Naive thymus-derived CD4-positive, alpha-beta T cell (primary cell): ENCODE measurements around the gene GPSM3. TPM values are rescaled to one million over a fixed set of nuclear protein-coding genes. Genes with fewer than 3 reads are reported as not detected.
"Not testable (repeated sequence)": the region's sequence is repeated elsewhere in the genome, so short reads cannot be mapped to it uniquely, and the experiment has no call there.

Experiments used
- ATAC-seq: fragments of 150-1000 bp; cut with Tn5 transposase; 2 replicates; pipeline ENCODE4 v1.10.0; 2021; ENCODE audit warnings: mild to moderate bottlenecking, moderate library complexity
- CTCF ChIA-PET: fragments of 350-600 bp; sonication (Branson Sonifier 250); formaldehyde crosslinking; loops from one replicate; lab custom pipeline; 2021; ENCODE audit warnings: antibody characterized with exemption; lab: Charles Lee
- POLR2A ChIA-PET: fragments of 350-600 bp; sonication (Branson Sonifier 250); formaldehyde crosslinking; loops from one replicate; lab custom pipeline; 2021; ENCODE audit warnings: antibody characterized with exemption, inconsistent platforms; lab: Charles Lee
- DNase-seq, 9 donors: peaks; one replicate each; pipeline versions ENCODE4 v3.0.0 to v3.0.0-alpha.2; 2020 to 2022; ENCODE audit warnings: mixed read lengths in 1 of 9
- H3K27ac ChIP-seq: one replicate; pipeline ENCODE4 v1.7.0; 2013; ENCODE audit warnings: mild to moderate bottlenecking, low read depth, low read length, moderate library complexity
- H3K27me3 ChIP-seq, 2 donors: one replicate each; pipeline ENCODE4 v1.7.0; 2013; ENCODE audit warnings: low read length in 2 of 2, mild to moderate bottlenecking in 2 of 2, moderate library complexity in 2 of 2; ENCODE audit not compliant: control insufficient read depth in 2 of 2, insufficient read depth in 2 of 2
- H3K36me3 ChIP-seq, 3 experiments: 1 replicate in 2 of 3; 2 replicates in 1 of 3; pipeline ENCODE4 v1.7.0; 2013; ENCODE audit warnings: low read length in 3 of 3, mild to moderate bottlenecking in 3 of 3, moderate library complexity in 1 of 3; ENCODE audit not compliant: insufficient read depth in 3 of 3, control insufficient read depth in 2 of 3
- H3K4me1 ChIP-seq, 2 donors: one replicate each; pipeline ENCODE4 v1.7.0; 2013; ENCODE audit warnings: low read length in 2 of 2, mild to moderate bottlenecking in 2 of 2, moderate library complexity in 1 of 2; ENCODE audit not compliant: control insufficient read depth in 2 of 2, insufficient read depth in 2 of 2
- H3K4me3 ChIP-seq: 2 replicates; pipeline ENCODE4 v1.7.0; 2013; ENCODE audit warnings: mild to moderate bottlenecking, low read length
- H3K9me3 ChIP-seq, 3 experiments: 1 replicate in 2 of 3; 2 replicates in 1 of 3; pipeline ENCODE4 v1.7.0; 2013; ENCODE audit warnings: low read length in 3 of 3; ENCODE audit not compliant: control insufficient read depth in 2 of 3
- H3K27ac Mint-ChIP-seq, 9 donors: one replicate each; pipeline ENCODE4 v1.8.0; 2020 to 2022; ENCODE audit warnings: mixed read lengths in 9 of 9, mild to moderate bottlenecking in 8 of 9, moderate library complexity in 5 of 9, inconsistent platforms in 2 of 9
- H3K27me3 Mint-ChIP-seq, 5 donors: one replicate each; pipeline ENCODE4 v1.8.0; 2021 to 2022; ENCODE audit warnings: mixed read lengths in 5 of 5, mild to moderate bottlenecking in 1 of 5
- H3K36me3 Mint-ChIP-seq, 5 donors: one replicate each; pipeline ENCODE4 v1.8.0; 2020 to 2022; ENCODE audit warnings: mixed read lengths in 5 of 5, mild to moderate bottlenecking in 3 of 5, inconsistent platforms in 1 of 5
- H3K4me1 Mint-ChIP-seq, 7 donors: one replicate each; pipeline ENCODE4 v1.8.0; 2020 to 2022; ENCODE audit warnings: mixed read lengths in 7 of 7, mild to moderate bottlenecking in 3 of 7, inconsistent platforms in 1 of 7
- H3K4me3 Mint-ChIP-seq, 10 donors: one replicate each; pipeline ENCODE4 v1.8.0; 2020 to 2022; ENCODE audit warnings: mild to moderate bottlenecking in 10 of 10, mixed read lengths in 10 of 10, moderate library complexity in 6 of 10, inconsistent platforms in 2 of 10
- H3K9me3 Mint-ChIP-seq, 11 donors: one replicate each; pipeline ENCODE4 v1.8.0; 2020 to 2022; ENCODE audit warnings: mixed read lengths in 11 of 11, mild to moderate bottlenecking in 4 of 11, inconsistent platforms in 1 of 11, moderate library complexity in 1 of 11
- intact Hi-C, 2 donors: fragments of 100-400 bp; cut with micrococcal nuclease; formaldehyde crosslinking; loops; one replicate each; pipeline ENCODE4 v1.15.1; 2023
- microRNA-seq: library from miRNA; unstranded; fragments of <30 nt; microRNA quantifications from one replicate; pipeline ENCODE4 v1.2.0, GENCODE V29; 2022; ENCODE audit warnings: borderline microRNAs expressed
- polyA plus RNA-seq, 2 donors: library from polyadenylated mRNA; unstranded; fragments of 300-500 nt; fragmentation: Illumina TruSeq; gene quantifications; one replicate each; pipeline ENCODE4 v1.2.3, GENCODE V29; 2021
- total RNA-seq, 6 experiments: library from RNA in 5 of 6; stranded (reverse) in 5 of 6; gene quantifications; 1 replicate in 5 of 6; 2 replicates in 1 of 6; pipeline ENCODE4 v1.2.3 and lab custom pipeline; 2021 to 2026

GPSM3 gene
- total and polyA plus RNA-seq, 7 experiments from 2014 or later = 148 to 325 (median 271) TPM

DNA sequence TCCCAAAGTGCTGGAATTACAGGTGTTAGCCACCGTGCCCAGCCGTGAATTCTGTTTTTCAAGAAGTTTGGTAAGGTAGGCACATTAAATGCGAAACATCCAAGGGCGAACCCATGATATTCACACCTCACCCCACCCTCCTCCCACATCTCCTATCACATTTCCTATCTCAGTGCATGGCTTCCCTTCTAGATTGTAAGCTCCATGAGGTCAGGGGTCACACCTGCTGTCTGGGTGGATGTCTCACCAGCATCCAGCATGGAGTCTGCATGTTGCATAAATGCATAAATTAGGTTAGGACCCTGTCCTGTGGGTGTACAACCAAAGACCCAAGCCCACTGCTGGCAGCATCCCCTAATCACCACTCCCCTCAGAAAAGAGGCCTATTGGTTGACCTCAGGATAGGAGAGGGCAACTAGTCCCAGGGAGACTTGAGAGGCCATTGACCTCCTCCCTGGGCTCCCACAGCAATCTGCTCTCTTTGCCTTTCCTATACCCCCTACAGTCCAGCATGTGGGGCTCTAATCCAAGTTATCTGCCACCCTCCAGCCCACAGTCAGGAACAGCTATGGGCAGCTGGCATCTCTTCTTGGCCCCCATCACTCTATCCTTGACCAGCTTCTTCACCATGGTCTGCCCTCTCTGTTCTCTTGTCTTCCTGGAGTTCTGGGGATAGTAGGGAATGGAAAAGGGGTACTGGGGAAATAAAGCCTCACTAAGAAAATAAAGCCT is 44.9 kb downstream of the GPSM3 start:
- DNase-seq = no peak
- Mint-ChIP-seq H3K27me3 (peaks cover 0 to 56% (median 12%) of the 10 kb centered on the region in 5 donors), H3K4me1 (peaks cover 30 to 41% (median 37%) of the 10 kb centered on the region in 7 donors), H3K4me3 (peak overlapping the region in 1 of 10 donors; percentile 84), H3K36me3 (peaks cover 0 to 5% (median 0%) of the 10 kb centered on the region in 5 donors), H3K9me3 (peaks cover 0 to 5% (median 0%) of the 10 kb centered on the region in 11 donors), H3K27ac (peak overlapping the region in 5 of 9 donors; percentile 15 to 90 (median 60))
- H3K4me1 ChIP-seq = peaks cover 0 to 13% of the 10 kb centered on the region in 2 donors
- POLR2A ChIA-PET = interaction anchor here (1.0 kb wide), 1 partner anchor 29 kb away, joined by 4 read pairs; no protein-coding TSS in a partner anchor
- no peaks in the 10 kb centered on the region for H3K9me3 ChIP-seq
- ATAC-seq = no peak
- H3K27ac ChIP-seq = no peak overlapping the region
- intact Hi-C loops = loop anchor here (1.0 to 10.0 kb wide), 4 partner anchors 17 to 97 kb away; partner anchors contain the start of genes AGPAT1 (in 1 of the 2) and FKBPL (in 1 of the 2)
- CTCF ChIA-PET = interaction anchor here (0.6 to 1.4 kb wide), 2 partner anchors 102 to 202 kb away, joined by 4 to 5 read pairs; no protein-coding TSS in a partner anchor
- no peaks in the 10 kb centered on the region for H3K36me3 ChIP-seq
- no peak overlapping the region for H3K4me3 ChIP-seq
- H3K27me3 ChIP-seq = no peaks in the 10 kb centered on the region

DNA sequence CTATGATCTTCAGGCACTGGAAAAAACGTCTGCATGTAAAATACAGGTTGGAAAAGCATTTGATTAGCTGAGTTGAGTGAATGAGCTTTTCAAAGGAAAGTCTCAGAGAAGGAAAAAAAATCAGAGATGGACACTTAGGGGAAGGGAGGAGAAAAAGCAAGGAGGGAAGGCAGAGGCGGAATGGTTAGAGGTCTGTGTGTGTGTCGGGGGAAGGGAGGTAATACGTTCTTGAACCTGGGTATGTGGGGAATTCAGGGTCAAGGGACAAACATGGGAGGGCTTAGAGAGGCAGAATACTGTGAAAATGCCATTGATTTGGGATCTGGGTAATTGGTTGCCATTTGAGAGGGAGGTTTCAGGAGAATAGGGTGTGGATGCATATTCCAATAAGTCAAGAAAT is 45.8 kb downstream of the GPSM3 start:
- peak overlapping the region in 1 of 9 donors; percentile 5 for H3K27ac Mint-ChIP-seq
- no peak overlapping the region for H3K4me3 ChIP-seq
- DNase-seq = no peak
- H3K36me3 ChIP-seq = no peaks in the 10 kb centered on the region
- peaks cover 23 to 34% (median 31%) of the 10 kb centered on the region in 7 donors for H3K4me1 Mint-ChIP-seq
- intact Hi-C loops = loop anchor here in 1 of 2 donors (10.0 kb wide), 1 partner anchor 98 kb away; no protein-coding TSS in a partner anchor
- H3K27me3 ChIP-seq = no peaks in the 10 kb centered on the region
- peaks cover 0 to 5% (median 0%) of the 10 kb centered on the region in 11 donors for H3K9me3 Mint-ChIP-seq
- no peak for ATAC-seq
- ChIA-PET CTCF (no interaction called here), POLR2A (interaction anchor here (0.9 kb wide), 1 partner anchor 29 kb away, joined by 3 read pairs; the partner anchor contains the start of gene AGPAT1)
- H3K27me3 Mint-ChIP-seq = peaks cover 0 to 56% (median 12%) of the 10 kb centered on the region in 5 donors
- H3K36me3 Mint-ChIP-seq = peaks cover 0 to 5% (median 0%) of the 10 kb centered on the region in 5 donors
- H3K4me1 ChIP-seq = peaks cover 0 to 6% of the 10 kb centered on the region in 2 donors
- no peak overlapping the region for H3K4me3 Mint-ChIP-seq
- H3K9me3 ChIP-seq = no peaks in the 10 kb centered on the region
- H3K27ac ChIP-seq = no peak overlapping the region

DNA sequence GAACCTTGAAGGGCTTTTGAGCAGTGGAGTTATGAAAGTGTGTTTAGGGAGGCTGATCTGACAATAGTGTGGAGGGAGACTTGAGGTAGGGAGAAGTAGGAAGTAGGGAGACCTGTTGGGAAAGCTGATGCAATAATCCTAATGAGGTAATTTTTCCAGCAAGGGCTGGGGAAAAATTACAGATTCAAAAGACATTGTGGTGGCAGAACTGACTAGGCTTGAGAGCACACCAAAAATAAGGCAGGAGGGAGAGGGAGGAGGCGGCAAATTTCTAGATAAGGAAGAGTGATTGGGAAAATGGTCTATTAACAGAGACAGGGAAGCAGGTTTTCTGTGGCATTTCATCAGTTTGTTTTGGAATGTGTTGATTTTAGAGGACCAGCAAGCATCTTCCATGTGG is 46.2 kb downstream of the GPSM3 start:
- no peaks in the 10 kb centered on the region for H3K9me3 ChIP-seq
- peaks cover 0 to 52% (median 12%) of the 10 kb centered on the region in 5 donors for H3K27me3 Mint-ChIP-seq
- no peaks in the 10 kb centered on the region for H3K27me3 ChIP-seq
- ChIA-PET POLR2A (interaction anchor here (0.9 kb wide), 1 partner anchor 30 kb away, joined by 3 read pairs; the partner anchor contains the start of gene AGPAT1), CTCF (no interaction called here)
- peaks cover 0 to 5% (median 0%) of the 10 kb centered on the region in 5 donors for H3K36me3 Mint-ChIP-seq
- H3K9me3 Mint-ChIP-seq = peaks cover 0 to 5% (median 0%) of the 10 kb centered on the region in 11 donors
- H3K4me1 Mint-ChIP-seq = peaks cover 21 to 32% (median 29%) of the 10 kb centered on the region in 7 donors
- no peak overlapping the region for H3K4me3 ChIP-seq
- no peaks in the 10 kb centered on the region for H3K36me3 ChIP-seq
- no peak overlapping the region for H3K4me3 Mint-ChIP-seq
- intact Hi-C loops = loop anchor here in 1 of 2 donors (10.0 kb wide), 1 partner anchor 99 kb away; no protein-coding TSS in a partner anchor
- H3K4me1 ChIP-seq = peaks cover 0 to 5% of the 10 kb centered on the region in 2 donors
- DNase-seq (no peak), ATAC-seq (no peak)
- no peak overlapping the region for H3K27ac ChIP-seq
- no peak overlapping the region for H3K27ac Mint-ChIP-seq

DNA sequence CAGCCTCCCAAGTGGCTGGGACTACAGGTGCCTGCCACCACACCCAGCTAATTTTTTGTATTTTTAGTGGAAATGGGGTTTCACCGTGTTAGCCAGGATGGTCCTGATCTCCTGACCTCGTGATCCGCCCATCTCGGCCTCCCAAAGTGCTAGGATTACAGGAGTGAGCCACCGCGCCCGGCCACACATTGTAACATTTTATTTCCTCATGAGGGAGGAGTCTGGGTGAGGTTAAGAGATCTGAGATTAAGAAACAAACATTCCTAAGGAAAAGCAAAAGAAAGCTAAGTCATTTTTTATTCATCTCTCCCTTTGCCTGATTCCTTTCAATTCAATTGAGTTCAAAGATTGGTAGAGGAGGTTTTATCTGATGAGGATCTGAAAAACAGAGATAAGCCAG is 48.2 kb downstream of the GPSM3 start:
- H3K27ac ChIP-seq, H3K36me3 ChIP-seq, DNase-seq, H3K4me3 ChIP-seq, H3K4me3 Mint-ChIP-seq, H3K36me3 Mint-ChIP-seq, H3K9me3 ChIP-seq, H3K27me3 ChIP-seq, H3K4me1 ChIP-seq, ATAC-seq, CTCF ChIA-PET, H3K27ac Mint-ChIP-seq, POLR2A ChIA-PET, H3K9me3 Mint-ChIP-seq: not testable (repeated sequence)
- intact Hi-C loops = loop anchor here in 1 of 2 donors (10.0 kb wide), 1 partner anchor 101 kb away; no protein-coding TSS in a partner anchor
- Mint-ChIP-seq H3K27me3 (peaks cover 0 to 38% (median 0%) of the 10 kb centered on the region in 5 donors), H3K4me1 (peaks cover 12 to 19% (median 14%) of the 10 kb centered on the region in 7 donors)

Small RNA genes within 50 kb of the gene (microRNA-seq; reads per million reads assigned to microRNA genes)
- gene MIR6721 = not detected
- gene MIR6833 = not detected

Other genes with a start within 250 kb of the GPSM3 start
- 1 to 10 TPM in 2 of 5 experiments, under 1 TPM in 1, not detected in 2; 0.56 to 1.4 (median 1.1) TPM for gene CFB, start 246.5 kb downstream of the GPSM3 start, total RNA-seq
- gene CFB, start 246.5 kb downstream of the GPSM3 start, polyA plus RNA-seq = 1 to 10 TPM; 1.4 to 1.8 TPM
- gene NELFE, start 233.7 kb downstream of the GPSM3 start, total RNA-seq = 10 to 100 TPM; 47.5 to 71.7 (median 59.1) TPM
- 10 to 100 TPM; 56.5 to 76.6 TPM for gene NELFE, start 233.7 kb downstream of the GPSM3 start, polyA plus RNA-seq
- gene SKIC2, start 233.5 kb downstream of the GPSM3 start, total RNA-seq = 100 to 1,000 TPM in 3 of 5 experiments, 10 to 100 TPM in 2; 85.6 to 139 (median 101) TPM
- 10 to 100 TPM; 20.1 to 23.5 TPM for gene SKIC2, start 233.5 kb downstream of the GPSM3 start, polyA plus RNA-seq
- gene DXO, start 220.5 kb downstream of the GPSM3 start, total RNA-seq = 10 to 100 TPM; 19.3 to 44.3 (median 35.0) TPM
- gene DXO, start 220.5 kb downstream of the GPSM3 start, polyA plus RNA-seq = 10 to 100 TPM; 12.6 to 16.2 TPM
- gene C4A, start 210.6 kb downstream of the GPSM3 start, total RNA-seq = 1 to 10 TPM; 3.2 to 9.0 (median 8.0) TPM
- not detected for gene C4A, start 210.6 kb downstream of the GPSM3 start, polyA plus RNA-seq
- gene C4B, start 177.8 kb downstream of the GPSM3 start, total RNA-seq = 1 to 10 TPM; 3.2 to 8.5 (median 8.0) TPM
- under 1 TPM in 1 of 2 donors, not detected in 1; 0.59 TPM for gene C4B, start 177.8 kb downstream of the GPSM3 start, polyA plus RNA-seq
- 1 to 10 TPM in 1 of 5 experiments, under 1 TPM in 3, not detected in 1; 0.32 to 1.1 (median 0.44) TPM for gene CYP21A2, start 154.2 kb downstream of the GPSM3 start, total RNA-seq
- not detected for gene CYP21A2, start 154.2 kb downstream of the GPSM3 start, polyA plus RNA-seq
- gene TNXB, start 83.3 kb downstream of the GPSM3 start, total RNA-seq = 10 to 100 TPM in 4 of 5 experiments, 1 to 10 TPM in 1; 8.8 to 17.2 (median 13.1) TPM
- gene TNXB, start 83.3 kb downstream of the GPSM3 start, polyA plus RNA-seq = under 1 TPM in 1 of 2 donors, not detected in 1; 0.43 TPM
- gene ATF6B, start 64.4 kb downstream of the GPSM3 start, total RNA-seq = 100 to 1,000 TPM; 115 to 168 (median 142) TPM
- gene ATF6B, start 64.4 kb downstream of the GPSM3 start, polyA plus RNA-seq = 10 to 100 TPM; 28.0 to 29.0 TPM
- gene FKBPL, start 62.4 kb downstream of the GPSM3 start, total RNA-seq = 1 to 10 TPM in 4 of 5 experiments, under 1 TPM in 1; 0.82 to 5.1 (median 3.0) TPM
- 1 to 10 TPM; 1.3 to 4.1 TPM for gene FKBPL, start 62.4 kb downstream of the GPSM3 start, polyA plus RNA-seq
- 1 to 10 TPM in 4 of 5 experiments, under 1 TPM in 1; 0.31 to 7.4 (median 3.4) TPM for gene PRRT1, start 40.7 kb downstream of the GPSM3 start, total RNA-seq
- 1 to 10 TPM; 2.2 to 6.2 TPM for gene PRRT1, start 40.7 kb downstream of the GPSM3 start, polyA plus RNA-seq
- 10 to 100 TPM; 11.8 to 21.9 (median 15.8) TPM for gene PPT2, start 38.5 kb downstream of the GPSM3 start, total RNA-seq
- gene PPT2, start 38.5 kb downstream of the GPSM3 start, polyA plus RNA-seq = 10 to 100 TPM; 14.3 to 15.7 TPM
- 10 to 100 TPM in 4 of 5 experiments, 1 to 10 TPM in 1; 7.5 to 25.9 (median 17.2) TPM for gene EGFL8, start 28.0 kb downstream of the GPSM3 start, total RNA-seq
- under 1 TPM; 0.30 to 0.86 TPM for gene EGFL8, start 28.0 kb downstream of the GPSM3 start, polyA plus RNA-seq
- 10 to 100 TPM; 25.0 to 46.1 (median 31.6) TPM for gene AGPAT1, start 16.6 kb downstream of the GPSM3 start, total RNA-seq
- gene AGPAT1, start 16.6 kb downstream of the GPSM3 start, polyA plus RNA-seq = 10 to 100 TPM; 19.3 to 19.5 TPM
- gene RNF5, start 14.2 kb downstream of the GPSM3 start, total RNA-seq = 10 to 100 TPM; 17.0 to 50.6 (median 40.9) TPM
- 100 to 1,000 TPM; 107 to 111 TPM for gene RNF5, start 14.2 kb downstream of the GPSM3 start, polyA plus RNA-seq
- 10 to 100 TPM; 32.6 to 92.2 (median 38.0) TPM for gene AGER, start 8.4 kb downstream of the GPSM3 start, total RNA-seq
- under 1 TPM in 1 of 2 donors, not detected in 1; 0.47 TPM for gene AGER, start 8.4 kb downstream of the GPSM3 start, polyA plus RNA-seq
- 100 to 1,000 TPM; 105 to 221 (median 144) TPM for gene PBX2, start 2.4 kb downstream of the GPSM3 start, total RNA-seq
- 1 to 10 TPM; 2.5 to 3.0 TPM for gene PBX2, start 2.4 kb downstream of the GPSM3 start, polyA plus RNA-seq
- 1 to 10 TPM in 2 of 5 experiments, under 1 TPM in 3; 0.27 to 4.7 (median 0.81) TPM for gene NOTCH4, start 31.4 kb upstream of the GPSM3 start, total RNA-seq
- gene NOTCH4, start 31.4 kb upstream of the GPSM3 start, polyA plus RNA-seq = under 1 TPM; 0.32 to 0.59 TPM
- gene TSBP1, start 179.3 kb upstream of the GPSM3 start, total RNA-seq = not detected
- gene TSBP1, start 179.3 kb upstream of the GPSM3 start, polyA plus RNA-seq = not detected
- gene BTNL2, start 214.5 kb upstream of the GPSM3 start, total RNA-seq = not detected
- gene BTNL2, start 214.5 kb upstream of the GPSM3 start, polyA plus RNA-seq = not detected
- 100 to 1,000 TPM in 3 of 5 experiments, 10 to 100 TPM in 2; 35.4 to 679 (median 104) TPM for gene HLA-DRA, start 247.2 kb upstream of the GPSM3 start, total RNA-seq
- 10 to 100 TPM in 1 of 2 donors, 1 to 10 TPM in 1; 7.8 to 11.0 TPM for gene HLA-DRA, start 247.2 kb upstream of the GPSM3 start, polyA plus RNA-seq